ENCODE measurements around the gene DSTN.

DSTN gene

DNA sequence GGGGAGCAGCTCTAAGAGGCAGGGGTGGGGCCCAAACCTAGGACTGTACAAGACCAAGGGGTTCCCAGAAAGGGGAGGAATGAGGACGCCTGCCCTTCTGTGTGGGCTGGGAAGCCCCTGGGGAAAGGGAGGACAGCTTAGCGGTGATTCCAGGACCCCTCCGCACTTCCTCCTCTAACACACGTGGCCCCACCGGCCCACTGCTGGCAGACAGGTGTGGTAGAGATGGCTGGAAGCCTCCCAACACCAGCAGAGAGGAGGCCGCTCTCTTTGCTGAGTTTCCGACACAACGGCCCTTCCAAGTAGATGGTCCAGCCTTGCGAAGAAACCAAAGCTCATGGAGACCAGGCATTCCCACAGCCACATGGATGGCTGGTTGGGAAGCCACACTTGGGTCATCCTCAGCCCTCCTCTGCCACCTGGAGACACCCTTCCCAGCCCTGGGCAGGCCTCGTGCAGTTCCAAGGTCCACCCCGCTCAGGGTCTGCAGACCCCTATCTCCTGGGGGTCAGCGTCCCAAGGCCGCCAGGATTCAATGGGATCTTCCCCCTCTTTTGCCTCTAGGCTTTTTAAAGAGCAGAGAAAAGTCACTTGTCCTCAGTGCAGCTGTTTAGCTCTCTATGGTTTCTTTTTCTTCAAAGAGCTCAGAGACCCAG is 68.2 kb downstream of the DSTN start:
- no peak for DNase-seq (ENCODE audit: low spot score)

- DNase-seq (ENCODE audit: low spot score), result no peak
These were observed 69.0 kb downstream of the DSTN start for GRCh38 chr20:17638835-17639407.

DNA sequence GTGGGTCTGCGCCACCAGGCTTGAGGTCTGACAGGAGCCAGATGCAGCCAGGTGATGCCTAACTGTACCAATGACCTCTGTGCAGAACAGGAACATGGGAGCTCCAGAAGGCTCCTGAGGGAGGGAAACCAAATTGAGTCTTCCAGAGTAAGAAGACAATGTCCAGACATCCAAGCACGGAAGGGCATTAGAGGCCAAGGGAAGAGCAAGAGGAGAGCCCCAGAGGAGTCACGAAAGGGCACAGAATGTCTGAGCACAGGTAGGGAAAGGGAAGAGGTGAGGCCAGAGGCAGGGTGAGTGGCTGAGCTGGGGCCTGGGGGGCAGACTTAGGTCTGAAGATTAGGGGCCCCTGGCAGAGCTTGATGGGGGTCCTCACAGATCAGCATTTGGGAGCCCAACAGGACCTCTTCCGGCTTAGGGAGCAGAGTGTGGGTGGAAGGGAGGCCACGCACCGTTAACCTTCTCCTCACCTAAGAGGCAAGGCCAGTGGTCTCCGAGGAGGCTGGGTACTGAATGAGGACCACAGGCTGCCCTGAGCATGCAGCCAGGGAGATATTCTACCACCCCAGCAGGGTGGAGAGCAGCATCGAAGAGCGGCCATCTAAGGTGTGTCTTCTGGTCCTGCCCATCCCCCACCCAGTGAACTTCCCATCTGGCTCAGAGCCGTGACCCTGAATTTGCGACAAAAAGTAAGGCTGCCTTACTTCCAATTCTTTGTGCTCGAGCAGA is 70.4 kb downstream of the DSTN start:
- no peak for DNase-seq (ENCODE audit: low spot score)

GRCh38 chr20:17640875-17641378 is 71.1 kb downstream of the DSTN start:
- no peak for DNase-seq (ENCODE audit: low spot score)

- DNase-seq (ENCODE audit: low spot score), result no peak
These were observed 71.7 kb downstream of the DSTN start for GRCh38 chr20:17641520-17641964.

DNA sequence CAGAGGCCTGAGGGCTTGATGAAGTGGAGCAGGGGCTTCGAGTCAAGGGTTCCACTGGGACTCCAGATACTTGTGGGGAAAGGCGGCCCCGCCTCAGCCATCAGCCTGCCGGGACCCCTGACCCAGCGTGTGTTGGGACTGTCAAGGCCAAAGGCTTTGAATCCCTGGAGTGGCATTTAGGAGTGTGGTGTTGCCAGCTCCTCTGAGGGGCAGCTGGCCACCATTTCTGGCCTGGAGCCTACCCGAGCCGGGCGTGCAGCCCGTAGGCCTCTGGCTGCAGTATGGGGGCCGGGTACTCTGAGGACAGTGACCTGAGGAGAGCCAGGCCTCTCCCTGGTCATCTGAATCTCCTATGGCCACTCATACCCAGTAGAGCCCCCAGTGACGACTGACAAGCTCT is 72.1 kb downstream of the DSTN start:
- no peak for DNase-seq (ENCODE audit: low spot score)

- no peak for DNase-seq (ENCODE audit: low spot score)
These were observed 72.8 kb downstream of the DSTN start for GRCh38 chr20:17642404-17643269.

DNA sequence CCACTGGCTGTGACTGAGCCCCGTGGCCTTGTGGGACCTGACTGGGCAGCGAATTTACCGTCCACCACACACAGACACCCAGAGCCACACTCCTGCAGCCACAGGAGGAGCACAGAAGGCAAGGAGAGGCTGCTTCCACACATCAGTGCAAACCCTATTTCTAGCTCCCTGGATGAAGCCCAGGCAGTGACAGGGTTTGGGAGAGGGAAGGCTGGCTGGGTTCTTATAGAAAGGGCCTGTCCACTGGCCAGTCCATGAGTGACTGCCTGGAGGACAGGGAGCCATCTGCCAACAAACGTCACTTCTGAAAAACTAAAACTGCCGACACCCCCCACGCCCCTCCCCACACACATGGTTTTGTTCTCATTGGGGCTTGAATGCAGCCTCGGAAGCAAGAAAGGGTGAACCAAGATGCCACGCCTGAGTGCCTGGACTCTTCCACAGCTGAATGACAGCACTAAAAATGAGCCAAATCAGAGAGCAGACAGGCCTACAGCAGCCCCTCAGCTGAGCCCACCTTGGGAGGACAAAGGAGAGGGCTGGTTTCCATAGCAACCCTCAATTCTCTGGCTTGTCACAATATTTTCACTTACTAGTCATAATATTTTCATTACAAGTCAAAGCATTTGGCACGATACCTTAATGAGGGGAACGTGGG is 73.8 kb downstream of the DSTN start:
- DNase-seq (ENCODE audit: low spot score), result no peak

DNA sequence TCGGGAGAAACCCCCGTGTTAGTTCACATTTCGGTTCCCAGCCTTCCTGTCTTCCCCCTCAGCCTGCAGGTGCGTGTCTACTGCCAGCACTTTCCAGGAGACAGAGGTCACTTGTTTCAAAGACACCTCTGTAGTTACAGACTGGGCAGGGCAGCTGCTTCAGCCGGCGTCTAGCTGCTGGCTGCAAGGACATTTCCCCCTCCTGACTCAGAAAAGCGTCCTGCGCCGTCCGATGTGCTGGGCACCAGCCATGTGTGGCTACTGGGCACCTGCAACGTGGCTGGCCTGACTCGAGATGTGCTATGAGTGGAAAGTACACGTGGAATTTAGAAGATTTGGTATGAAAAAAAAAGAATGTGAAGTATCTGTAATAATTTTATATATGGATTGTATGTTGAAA is 74.6 kb downstream of the DSTN start:
- DNase-seq (ENCODE audit: low spot score), result no peak

DNA sequence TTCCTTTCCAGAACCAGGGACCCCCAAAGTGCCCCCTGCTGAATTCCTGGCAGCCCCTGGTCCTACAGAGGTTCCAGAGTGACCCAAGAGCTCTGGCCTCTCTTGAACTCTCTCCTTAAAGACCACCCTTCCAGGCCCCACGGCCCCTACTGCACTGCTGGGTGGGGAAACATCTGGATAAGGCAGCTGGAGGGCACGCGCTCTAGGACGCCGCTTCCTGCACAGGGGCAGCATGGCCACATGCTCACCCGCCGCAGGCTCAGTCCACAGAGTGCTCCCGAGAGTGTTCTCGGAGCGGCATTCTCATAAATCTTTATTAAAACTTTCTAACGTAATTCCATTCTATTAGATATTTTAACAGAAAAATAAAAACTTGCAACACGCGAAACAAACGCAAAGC is 75.1 kb downstream of the DSTN start:
- no peak for DNase-seq (ENCODE audit: low spot score)

GRCh38 chr20:17645546-17646208 is 75.8 kb downstream of the DSTN start:
- no peak for DNase-seq (ENCODE audit: low spot score)

DNA sequence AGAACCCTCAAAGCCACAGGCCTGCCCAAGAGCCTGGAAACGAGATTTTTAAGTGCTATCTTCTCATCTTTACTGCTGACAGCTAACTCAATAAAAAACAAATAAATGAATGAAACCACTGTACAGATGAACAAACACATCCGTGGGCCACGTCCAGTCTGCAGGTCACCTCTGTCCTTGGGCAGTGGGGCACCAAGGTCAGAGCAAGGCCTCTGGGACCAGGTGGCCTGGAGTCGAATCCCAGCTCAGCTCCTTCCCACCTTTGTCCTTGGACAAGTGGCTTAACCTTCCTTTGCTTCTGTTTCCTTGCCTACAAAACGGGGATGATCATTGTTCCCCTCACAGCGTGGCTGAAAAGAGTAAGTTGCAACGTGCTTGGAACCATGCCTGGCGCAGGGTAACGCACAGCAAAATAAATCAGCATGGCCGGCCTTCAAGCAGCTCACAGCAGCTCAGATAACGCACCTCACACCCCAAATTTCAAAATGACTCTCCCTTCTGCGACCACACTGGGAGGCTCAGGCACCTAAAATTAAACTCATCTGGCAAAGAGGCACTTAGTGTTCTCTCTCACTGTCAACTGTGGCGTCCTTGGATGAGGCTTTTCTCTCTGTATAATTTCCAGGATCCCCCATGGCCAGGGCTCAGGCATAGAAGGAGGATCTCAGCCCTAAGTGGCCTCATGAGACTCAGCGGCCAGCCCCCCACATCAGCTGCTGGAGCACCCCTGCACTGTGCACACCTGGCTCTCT is 76.5 kb downstream of the DSTN start:
- DNase-seq (ENCODE audit: low spot score), result no peak

GRCh38 chr20:17646961-17647301 is 77.1 kb downstream of the DSTN start:
- DNase-seq (ENCODE audit: low spot score), result no peak

DNA sequence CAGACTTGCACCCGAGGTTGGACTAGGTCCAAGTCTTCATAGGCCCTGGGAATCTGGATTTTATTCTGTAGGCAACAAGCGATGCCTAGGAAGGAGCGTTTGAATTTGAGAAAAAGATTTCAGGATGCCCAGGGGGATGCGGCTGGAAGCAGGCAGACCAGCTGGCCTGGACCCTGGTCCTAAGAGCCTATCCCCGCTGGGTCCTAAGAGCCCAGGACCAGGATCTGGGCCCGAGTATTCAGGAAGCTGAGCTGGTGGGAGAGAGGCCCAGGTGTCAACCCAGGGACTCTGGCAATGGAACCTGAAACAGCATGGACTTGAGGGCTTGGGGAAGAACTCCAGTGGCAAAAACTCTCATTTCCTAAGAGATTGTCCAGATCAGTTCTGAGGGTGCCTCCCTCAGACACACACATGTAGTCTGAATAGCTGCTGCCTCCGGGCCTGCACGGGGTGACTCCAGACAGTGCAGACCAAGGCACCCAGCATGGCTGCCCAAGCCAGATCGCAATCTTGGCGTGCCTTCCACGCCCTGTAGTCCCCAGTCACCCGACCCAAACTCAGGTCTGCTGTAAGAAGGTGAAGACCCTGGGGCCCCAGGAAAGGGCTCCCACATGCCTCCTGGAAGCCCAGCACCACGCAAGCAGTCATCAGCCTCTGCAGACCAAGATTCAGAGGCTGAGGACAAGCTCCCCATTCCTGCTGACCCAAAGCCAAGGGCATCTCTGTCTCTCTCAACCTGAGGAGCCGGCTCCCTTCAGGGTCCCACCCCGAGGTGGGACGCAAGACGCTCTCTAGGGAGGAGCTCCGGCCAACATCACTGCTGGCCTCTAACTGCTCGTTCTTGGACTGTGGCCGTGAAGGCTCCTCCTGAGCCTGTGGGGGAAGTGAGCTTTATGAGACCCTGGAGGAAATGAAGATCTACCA is 77.8 kb downstream of the DSTN start:
- no peak for DNase-seq (ENCODE audit: low spot score)

DNA sequence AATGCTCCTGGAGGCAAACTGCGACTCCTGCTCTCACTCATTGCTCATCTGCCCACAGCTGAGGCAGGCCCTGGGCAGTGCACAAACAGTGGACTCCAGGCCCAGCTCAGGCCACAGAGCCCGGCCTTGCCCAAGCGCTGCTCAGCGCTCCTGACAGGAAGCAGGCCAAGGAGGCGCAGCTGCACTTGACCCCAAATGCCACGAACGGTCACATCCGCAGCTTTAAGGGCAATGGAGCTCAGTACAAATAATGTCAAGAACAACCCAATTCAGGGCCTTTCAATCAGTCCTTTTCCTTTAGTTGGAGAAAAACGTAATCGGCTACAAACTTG is 78.4 kb downstream of the DSTN start:
- DNase-seq (ENCODE audit: low spot score), result peak; percentile 38

- DNase-seq (ENCODE audit: low spot score), result no peak
These were observed 79.2 kb downstream of the DSTN start for GRCh38 chr20:17648791-17649730.

GRCh38 chr20:17650301-17651128 is 80.6 kb downstream of the DSTN start:
- no peak for DNase-seq (ENCODE audit: low spot score)
